ENCODE measurements around the gene ADGRG6.
"Not testable (repeated sequence)": the region's sequence is repeated elsewhere in the genome, so short reads cannot be mapped to it uniquely, and the experiment has no call there.

Gene ADGRG6

DNA sequence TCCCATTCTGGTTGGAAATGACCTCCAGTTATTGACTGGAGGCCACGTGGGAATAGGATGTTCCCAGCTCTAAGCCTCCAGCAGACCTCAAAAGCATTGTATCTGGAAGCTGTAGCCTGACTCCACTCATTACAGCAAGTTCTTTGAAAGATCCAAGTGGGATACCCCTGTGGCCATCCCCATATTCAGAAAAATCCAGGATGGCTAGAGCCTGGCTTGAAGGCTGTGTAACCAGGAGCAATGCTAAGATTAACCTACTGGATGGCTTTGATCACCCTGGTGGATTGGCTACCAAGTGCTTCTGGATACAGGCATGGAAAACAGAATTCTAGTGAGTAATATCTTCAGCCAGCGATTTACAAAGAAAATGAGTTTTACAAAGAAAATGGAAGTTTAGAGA, 151.2 kb downstream of the ADGRG6 start:
- DNase-seq: no peak

DNA sequence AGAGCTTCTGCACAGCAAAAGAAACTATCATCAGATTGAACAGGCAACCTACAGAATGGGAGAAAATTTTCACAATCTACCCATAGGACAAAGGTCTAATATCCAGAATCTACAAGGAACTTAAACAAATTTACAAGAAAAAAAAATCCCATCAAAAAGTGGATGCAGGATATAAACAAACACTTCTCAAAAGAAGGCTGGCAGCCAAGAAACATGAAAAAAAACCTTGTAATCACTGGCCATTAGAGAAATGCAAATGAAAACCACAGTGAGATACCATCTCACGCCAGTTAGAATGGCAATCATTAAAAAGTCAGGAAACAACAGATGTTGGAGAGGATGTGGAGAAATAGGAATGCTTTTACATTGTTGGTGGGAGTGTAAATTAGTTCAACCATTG, 152.4 kb downstream of the ADGRG6 start:
- not testable (repeated sequence) for DNase-seq

DNA sequence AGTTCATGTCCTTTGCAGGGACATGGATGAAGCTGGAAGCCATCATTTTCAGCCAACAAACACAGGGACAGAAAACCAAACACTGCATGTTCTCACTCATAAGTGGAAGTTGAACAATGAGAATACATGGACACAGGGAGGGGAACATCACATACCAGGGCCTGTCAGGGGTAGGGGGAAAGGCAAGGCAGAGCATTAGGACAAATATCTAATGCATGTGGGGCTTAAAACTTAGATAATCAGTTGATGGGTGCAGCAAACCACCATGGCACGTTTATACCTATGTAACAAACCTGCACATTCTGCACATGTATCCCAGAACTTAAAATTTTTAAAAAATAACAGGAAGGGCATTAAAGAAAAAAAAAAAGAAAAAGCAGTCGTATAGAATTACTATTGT, 153.0 kb downstream of the ADGRG6 start:
- not testable (repeated sequence) for DNase-seq

DNA sequence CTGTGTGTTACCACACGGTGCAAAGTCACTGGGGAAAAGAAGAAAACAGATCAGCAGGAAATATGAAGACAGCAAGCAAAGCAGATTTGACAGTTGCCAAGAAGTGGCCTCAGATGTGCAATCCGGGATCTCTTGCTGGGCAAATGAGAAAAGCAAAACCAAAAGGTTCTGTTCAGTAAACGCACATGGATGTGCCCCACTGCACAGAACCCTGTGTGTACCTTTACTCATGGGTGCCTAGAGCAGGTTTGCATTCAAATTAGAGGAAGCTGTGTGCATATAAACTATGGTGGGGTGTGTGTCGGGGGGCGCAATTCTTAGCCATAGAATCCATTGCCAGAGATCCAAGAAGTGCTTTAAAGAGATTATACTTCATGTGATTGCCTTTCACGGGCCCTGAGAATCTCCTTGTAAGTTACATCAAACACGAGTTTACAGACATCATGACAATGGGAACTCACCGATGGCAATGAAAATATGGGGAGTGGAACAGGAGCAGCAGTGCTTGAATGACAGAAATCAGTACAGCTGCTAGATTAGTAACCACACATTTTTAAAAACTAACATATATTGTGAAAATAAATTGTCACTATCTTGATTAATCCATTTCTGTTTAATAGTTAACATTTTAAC, 154.3 kb downstream of the ADGRG6 start:
- DNase-seq: no peak

DNA sequence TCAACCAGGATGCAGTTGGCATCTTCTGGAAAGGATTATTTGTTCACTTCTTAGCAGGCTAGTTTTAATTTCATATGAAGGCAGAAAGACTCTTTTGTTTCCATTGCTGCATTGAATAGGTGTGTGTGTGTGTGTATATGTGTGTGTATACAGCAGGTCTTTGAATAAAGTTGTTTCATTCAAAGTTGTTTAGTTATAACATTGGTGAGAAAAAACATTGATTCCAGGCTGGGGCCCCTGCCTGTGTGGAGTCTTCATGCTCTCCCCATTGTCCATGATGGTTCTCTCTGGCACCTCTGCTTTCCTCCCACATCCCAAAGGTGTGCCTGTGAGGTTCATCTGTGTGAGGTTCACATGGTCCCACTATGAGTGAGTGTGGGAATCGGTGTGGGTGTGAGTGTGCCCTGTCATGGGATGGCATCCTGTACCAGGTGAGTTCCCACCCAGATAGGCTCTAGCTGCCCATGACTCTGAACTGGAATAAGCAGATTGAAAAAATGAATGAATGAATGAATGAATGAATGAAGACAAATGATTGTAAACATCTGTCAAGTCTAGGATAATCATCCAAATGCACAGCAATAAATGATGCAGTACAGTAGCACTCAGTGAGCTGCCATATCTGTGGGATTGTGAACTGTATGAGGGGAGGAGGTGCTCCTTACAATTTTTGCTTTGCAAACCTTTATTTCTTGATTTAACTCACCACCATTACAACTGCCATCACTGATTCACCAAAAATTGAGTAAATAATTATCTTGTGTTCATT, 156.0 kb downstream of the ADGRG6 start:
- DNase-seq: no peak

DNA sequence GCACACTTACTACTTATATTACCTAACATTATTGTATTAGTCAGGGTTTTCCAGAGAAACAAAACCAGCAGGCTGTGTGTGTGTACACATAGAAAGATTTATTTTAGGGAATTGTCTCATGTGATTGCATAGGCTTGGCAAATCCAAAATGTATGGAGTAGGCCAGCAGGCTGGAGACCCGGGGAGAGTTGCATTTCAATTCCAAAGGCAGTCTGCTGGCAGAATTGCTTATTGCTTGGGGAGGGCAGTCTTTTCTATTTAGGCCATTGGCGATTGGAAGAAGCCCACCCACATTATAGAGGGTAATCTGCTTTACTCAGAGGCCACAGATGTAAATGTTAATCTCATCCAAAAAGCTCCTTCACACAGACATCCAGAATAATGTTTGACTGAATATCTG, 157.0 kb downstream of the ADGRG6 start:
- DNase-seq: no peak

DNA sequence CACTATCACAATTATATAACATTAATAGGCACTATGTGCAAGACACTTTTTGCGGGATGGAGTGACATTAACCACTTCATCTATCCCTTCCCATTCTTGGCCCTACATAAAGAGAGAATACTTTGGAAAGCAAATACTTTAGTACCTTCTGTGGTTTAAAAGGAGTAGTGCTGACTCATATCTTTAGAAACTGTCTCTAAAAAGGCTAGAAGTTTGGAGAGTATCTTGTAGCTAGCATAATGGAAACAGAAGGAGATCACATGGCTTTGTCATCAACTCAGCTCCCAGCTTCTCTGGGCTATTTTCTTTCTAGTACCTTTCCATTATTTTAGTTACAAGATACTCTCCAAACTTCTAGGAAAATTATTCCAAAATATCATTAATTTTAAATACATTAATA, 157.5 kb downstream of the ADGRG6 start:
- no peak for DNase-seq

DNA sequence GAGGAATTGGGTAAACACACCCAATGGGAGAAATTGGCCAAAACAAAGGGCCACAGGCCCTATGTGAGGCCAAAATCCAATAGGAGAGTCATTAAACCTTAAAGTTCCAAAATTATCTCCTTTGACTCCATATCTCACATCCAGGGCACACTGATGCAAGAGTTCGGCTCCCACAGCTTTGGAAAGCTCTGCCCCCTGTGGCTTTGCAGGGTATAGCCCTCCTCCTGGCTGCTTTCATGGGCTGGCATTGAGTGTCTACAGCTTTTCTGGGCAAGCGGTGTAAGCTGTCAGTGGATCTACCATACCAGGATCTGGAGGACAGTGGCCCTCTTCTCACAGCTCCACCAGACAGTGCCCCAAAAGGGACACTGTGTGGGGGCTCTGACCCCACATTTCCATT, 160.5 kb downstream of the ADGRG6 start:
- no peak for DNase-seq

DNA sequence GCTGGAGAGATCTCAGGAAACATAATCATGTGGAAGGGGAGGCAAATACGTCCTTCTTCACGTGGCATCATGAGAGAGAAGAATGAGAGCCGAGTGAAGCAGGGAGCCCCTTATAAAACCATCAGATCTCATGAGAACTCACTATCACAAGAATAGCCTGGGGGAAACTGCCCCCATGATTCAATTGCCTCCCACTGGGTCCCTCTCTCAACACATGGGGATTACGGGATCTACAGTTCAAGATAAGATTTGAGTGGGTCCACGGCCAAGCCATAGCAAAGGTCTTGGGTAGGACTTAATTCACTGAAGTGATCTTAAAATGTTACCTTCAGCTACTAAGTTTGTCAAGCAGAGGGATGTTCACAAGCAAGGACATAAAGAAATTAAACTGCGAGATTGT, 162.2 kb downstream of the ADGRG6 start:
- no peak for DNase-seq

DNA sequence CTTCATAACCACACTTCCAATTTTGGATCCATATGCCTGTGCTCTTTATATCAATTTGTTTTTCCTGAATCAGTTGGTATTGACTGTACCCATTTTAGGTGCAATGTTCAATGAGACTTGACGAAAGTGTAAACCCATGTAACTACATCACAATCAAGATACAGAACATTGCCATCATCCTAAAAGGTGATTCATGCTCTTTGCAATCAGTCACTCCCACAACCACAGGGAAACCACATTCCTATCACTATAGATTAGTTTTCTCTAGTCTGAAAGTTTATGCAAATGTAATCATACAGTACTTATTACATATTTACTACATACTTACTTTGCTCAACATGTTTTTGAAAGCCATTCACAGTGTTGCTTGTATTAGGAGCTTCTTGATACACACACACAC, 167.4 kb downstream of the ADGRG6 start:
- DNase-seq: no peak

DNA sequence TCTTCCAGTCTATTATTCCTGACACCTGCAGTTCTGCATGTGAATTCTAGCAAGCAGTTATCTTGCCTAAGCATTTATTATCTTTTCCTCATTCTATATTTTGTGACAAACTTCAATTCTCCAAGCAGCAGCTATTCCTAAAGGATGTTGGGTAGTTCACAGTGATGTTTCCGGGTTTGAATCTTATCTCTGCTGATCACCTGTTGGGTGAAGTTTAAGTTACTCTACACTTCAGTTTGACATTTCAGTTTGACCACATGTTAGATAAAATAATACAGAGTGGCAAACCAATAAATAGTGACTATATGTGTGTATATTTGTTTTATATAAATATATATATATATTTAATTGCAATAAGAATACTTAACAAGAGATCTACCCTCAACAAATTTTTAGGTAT, 168.6 kb downstream of the ADGRG6 start:
- no peak for DNase-seq

DNA sequence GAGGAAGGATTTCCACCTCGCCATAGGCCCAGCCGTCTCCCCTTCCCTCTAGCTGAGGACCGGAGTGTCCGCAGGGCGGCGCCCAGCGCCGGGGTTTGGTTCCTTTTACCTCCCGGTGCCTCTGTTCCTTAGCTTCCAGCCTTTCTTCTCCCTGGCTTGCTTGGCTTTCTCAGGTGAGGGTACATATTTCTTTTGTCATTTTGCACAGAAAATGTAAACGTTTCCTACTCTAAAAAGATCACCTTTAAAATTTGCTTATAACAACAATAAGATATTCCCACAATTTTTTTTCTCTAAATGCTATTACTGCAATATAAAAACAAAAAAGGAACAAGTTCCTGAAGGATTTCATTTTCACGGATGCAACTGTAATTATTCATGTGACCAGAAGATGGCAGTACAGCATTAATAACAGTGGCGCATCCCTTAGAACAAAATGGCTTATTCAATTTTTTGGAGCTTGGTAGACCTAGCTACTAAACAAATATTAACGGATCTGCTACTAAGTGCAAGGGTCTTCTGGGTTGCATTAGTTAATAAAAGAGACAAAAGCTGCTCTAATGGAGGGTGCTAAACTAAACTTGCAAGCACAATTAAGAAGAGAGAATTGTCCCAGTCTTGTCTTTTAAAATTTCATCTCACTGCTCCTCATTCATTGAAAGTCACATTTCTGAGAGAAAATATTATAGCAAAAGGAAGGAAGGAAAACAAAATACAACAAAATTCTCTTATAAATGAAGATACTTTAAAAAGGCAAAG, 172.9 kb downstream of the ADGRG6 start:
- peak; percentile 76 for DNase-seq

DNA sequence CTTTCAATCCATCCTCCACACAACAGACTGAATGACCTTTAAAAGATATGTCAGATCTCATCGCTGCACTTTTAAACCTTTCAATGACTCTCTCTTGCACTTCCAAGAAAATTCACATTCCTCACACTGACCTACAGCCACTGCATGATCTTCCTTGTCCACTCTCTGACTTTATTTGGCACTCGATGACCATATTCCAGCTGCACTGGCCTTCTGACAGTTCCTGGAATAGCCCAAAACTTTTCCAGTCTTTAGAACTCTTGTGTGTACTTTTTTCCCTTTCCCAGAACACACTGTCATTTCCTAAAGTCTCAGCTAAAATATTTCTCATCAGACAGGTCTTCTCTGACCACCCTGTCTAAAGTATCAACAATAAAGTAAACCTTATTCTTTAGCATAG, 174.6 kb downstream of the ADGRG6 start:
- DNase-seq: no peak

DNA sequence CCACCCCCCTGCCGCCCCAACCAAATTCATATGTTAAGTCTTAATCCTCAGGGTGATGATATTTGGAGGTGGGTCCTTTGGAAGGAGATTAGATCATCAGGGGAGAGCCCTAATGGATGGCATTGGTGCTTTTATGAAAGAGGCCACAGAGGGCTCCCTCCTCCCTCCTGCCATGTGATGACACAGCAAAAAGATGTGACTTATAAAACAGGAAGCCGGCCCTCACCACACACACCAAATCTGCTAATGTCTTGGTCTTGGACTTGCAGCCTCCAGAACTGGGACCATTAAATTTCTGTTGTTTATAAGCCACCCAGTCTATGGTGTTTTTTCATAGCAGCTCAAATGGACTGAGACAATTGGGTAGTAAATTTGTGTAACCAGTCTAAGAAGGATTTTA, 176.3 kb downstream of the ADGRG6 start:
- no peak for DNase-seq

DNA sequence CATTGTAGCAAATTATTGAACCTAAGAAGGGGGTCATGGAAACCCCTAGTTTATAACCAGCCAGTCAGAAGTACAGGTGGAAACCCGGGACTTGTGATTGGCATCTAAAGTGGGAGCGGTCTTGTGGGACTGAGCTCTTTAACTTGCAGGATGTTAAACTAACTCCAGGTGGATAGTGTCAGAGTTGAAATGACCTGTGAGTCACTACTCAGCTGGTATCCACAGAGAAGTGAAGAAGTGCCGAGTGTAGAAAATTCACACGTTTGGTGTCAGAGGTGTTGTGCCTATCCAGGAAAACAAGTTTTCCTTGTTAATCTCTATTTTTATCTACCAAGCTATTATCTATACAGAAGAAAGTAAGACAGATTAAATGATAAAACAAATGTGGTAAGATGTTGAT, 179.7 kb downstream of the ADGRG6 start:
- DNase-seq: no peak

DNA sequence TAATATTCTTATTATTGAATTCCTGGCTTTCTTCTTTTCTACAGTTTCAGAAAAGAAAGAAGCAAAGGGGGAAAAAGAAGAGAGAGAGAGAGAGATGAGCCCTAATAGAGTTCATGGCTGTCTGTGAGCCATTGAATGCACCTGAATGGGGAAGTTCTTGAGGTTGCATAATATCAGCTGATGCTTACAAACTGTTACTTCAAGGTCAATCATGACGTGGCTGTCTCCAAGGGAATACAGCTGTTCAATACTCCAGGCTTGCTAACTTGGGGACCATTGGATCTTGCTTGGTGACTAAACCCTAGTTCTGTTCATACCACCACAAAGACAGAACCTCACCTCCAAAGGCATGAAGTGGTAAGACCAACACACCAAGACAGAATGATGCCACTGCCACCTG, 180.4 kb downstream of the ADGRG6 start:
- no peak for DNase-seq

DNA sequence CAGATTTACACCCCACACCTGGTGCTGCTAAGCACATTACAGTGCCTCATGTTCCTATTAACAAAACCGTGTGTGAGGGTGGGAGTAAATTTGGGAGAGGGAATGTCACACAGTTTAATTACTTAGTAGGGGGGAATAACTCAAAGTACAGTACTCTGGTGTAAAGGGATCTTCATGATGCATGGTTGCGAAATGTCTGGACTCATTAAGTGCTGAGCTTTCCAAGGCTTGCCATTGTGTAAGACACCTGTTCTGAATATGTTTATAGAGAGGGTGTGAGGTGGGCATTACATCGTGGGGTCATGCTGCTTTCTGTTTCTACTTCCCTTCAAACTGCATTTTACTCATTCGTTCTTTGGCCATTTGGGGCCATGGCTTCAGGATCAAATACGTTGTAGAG, 181.2 kb downstream of the ADGRG6 start:
- no peak for DNase-seq

DNA sequence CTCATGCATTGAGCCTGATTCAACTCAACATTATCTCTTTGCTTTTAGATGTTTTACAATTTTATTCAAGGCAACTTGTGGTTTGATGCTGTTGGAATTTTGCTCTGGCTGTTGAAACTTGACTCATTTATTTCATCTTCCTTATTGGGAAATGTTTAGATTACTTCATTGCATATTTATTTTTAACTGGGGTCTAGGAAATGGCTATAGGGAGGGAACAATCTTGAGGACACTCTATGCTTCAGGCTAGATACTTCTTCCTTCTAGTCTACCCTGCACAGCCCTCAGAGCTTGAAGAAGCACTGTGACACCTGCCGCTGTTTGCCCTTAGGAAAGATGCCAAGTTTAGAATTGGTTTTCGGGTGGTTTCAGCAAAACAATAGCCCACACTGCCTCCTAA, 183.4 kb downstream of the ADGRG6 start:
- no peak for DNase-seq

DNA sequence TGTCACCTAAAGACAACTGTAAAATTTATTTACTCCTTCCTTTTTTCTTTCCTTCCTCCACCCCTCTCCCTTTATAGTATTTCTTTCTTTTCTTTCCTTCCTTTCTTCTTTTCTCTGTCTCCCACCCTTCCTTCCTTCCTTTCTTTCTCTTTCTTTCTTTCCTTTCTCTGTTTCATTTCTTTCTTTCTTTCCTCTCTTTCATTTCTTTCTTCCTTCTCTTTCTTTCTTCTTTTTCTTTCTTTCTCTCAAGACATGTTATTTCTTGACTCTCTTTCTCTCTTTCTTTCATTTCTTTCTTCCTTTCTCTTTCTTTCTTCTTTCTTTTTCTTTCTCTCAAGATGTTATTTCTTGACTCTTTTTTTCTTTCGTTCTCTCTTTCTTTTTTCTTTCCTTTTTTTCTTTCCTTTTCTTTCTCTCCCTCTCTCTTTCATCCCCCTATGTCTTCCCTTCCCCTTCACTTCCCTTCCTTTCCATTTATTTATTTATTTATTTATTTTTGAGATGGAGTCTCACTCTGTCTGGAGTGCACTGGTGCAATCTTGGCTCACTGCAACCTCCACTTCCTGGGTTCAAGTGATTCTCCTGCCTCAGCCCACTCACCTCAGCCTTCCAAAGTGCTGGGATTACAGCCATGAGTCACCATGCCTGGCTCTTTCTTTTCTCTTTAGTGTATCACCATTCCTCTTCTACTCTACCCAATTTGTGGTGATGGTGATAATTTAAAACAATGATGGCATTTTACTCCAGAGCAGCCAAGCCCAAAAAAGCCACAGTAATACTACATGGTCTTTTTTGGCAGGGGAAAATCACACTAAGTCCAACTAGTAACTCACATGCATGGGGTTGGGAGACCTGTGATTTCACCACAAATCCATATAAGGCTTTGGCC, 188.2 kb downstream of the ADGRG6 start:
- no peak for DNase-seq

All from eye (tissue), 1 donor.